Measurements from ENCODE around the gene AVPR1B. TPM values are rescaled to one million over a fixed set of nuclear protein-coding genes. Genes with fewer than 3 reads are reported as not detected.

The AVPR1B gene
- total and polyA plus RNA-seq, 2 of the 13 experiments (the other 11 are each of a cell fraction or from before 2014, with no cell fraction given), result 0.05 TPM; not detected in 1

DNA sequence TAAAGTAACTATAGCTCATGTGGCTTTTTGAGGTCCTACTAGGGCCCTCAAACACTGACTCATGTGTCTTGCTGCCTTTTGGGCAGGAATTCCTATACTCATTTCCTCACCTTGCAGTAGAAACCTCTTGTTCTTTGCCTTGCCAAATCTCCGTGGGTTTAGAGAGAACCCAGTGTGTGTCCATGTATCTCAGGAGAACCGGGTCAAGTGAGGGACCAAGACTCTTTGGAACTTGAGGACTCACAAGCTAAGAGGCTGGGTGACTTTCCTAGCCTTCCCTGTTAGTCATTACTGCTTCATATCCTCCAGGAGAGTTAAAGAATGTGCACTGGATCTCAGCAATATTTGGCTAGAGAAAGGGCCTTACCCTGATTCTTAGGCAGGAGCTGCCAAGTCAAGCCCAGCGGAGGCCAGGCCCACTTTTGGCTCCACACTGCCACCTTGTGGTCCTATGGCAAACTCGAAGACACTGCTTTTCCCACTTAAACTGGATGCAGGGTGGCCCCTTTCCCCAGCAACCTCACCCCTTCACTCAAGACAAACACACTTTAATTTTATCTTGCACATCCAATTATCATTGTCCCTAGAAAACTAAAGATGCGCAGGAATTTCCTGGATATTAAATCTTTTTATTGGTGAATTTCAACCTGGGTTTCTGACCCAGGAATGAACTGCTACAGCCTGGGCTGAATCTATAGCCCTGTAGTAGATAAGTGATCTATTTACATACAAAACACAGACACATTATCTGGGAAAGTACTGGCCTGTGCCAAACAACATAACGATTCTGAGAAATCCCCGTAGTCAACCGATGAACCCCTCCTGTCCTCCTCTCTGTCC, 10.6 kb downstream of the AVPR1B start:
- no peak overlapping the region for H2AFZ ChIP-seq (ENCODE audit: low read length)
- intact Hi-C loops (cut with micrococcal nuclease; ENCODE audit: unreplicated experiment), result loop anchor here (1.0 to 2.0 kb wide), 3 partner anchors 50 to 187 kb away; no protein-coding TSS in a partner anchor
- peak; percentile 87 for FAIRE-seq
- no peaks in the 10 kb centered on the region for H4K20me1 ChIP-seq (ENCODE audit: insufficient read depth, low read length)
- H3K4me3 ChIP-seq (replicated peaks in 1 of 3; ENCODE audit: insufficient read depth in 1 of 3, low read depth in 2 of 3, low read length in 3 of 3), result no peak overlapping the region
- no peaks in the 10 kb centered on the region for H3K9me3 ChIP-seq (ENCODE audit: low read length)
- H3K4me2 ChIP-seq (ENCODE audit: low read depth, low read length), result no peak overlapping the region
- H3K27ac ChIP-seq (ENCODE audit: extremely low read length, insufficient read depth, low read length), result no peak overlapping the region
- no peaks in the 10 kb centered on the region for H3K27me3 ChIP-seq (ENCODE audit: control insufficient read depth in 1 of 2, insufficient read depth in 2 of 2, low read length in 2 of 2)
- CTCF ChIA-PET (ENCODE audit: low intra/inter-chr PET ratio, low total read pairs), result interaction anchor here (0.8 to 5.0 kb wide), 5 partner anchors 72 to 188 kb away, joined by 3 to 105 read pairs (median 5); no protein-coding TSS in a partner anchor
- no peaks in the 10 kb centered on the region for H3K36me3 ChIP-seq (replicated peaks in 1 of 2; ENCODE audit: control insufficient read depth in 1 of 2, insufficient read depth in 2 of 2, low read length in 2 of 2)
- BruUV-seq (replicated peaks), result no TSS peak
- in situ Hi-C loops (cut with HindIII; ENCODE audit: extremely low pct_ligation_motif_present, low pct_unique_long_range_greater_than_20kb), result loop anchor here (5.0 to 10.0 kb wide), 4 partner anchors 79 to 312 kb away; no protein-coding TSS in a partner anchor
- POLR2A ChIA-PET, result interaction anchor here (0.6 to 1.0 kb wide), 3 partner anchors 51 to 77 kb away, joined by 3 to 5 read pairs (median 4); no protein-coding TSS in a partner anchor
- no peaks in the 10 kb centered on the region for H3K79me2 ChIP-seq (ENCODE audit: insufficient read depth, low read length)
- 21% methylated on average over 7 of the region's 8 CpGs for WGBS (ENCODE audit: low lambda C conversion rate)
- peak; percentile 52 for DNase-seq (ENCODE audit: low spot score)
- no peak overlapping the region for H3K9ac ChIP-seq (ENCODE audit: insufficient read depth, low read depth, low read length)
- ATAC-seq, result peak; percentile 82
- peaks cover 13% of the 10 kb centered on the region for H3K4me1 ChIP-seq (ENCODE audit: insufficient read depth, low read length)
- no peak for TF ChIP-seq SIX1 (CRISPR knock-in tag; IDR thresholded peaks at IDR 0.05; ENCODE audit: borderline replicate concordance)
- no peak for TF ChIP-seq THRA (CRISPR knock-in tag; IDR thresholded peaks at IDR 0.05; ENCODE audit: borderline replicate concordance)
- TF ChIP-seq ZSCAN25 (CRISPR knock-in tag; IDR thresholded peaks at IDR 0.05), result peak; percentile 77
- no peak for TF ChIP-seq TCF12 (IDR thresholded peaks at IDR 0.05)
- TF ChIP-seq TCF12 (CRISPR knock-in tag; IDR thresholded peaks at IDR 0.05), result peak; percentile 30; the same call in 1 of the 2 replicates
- peak; percentile 98 for TF ChIP-seq STAG1 (CRISPR knock-in tag; IDR thresholded peaks at IDR 0.05)
- peak; percentile 91 for TF ChIP-seq RAD21 (CRISPR knock-in tag; IDR thresholded peaks at IDR 0.05)
- TF ChIP-seq FOXC1 (CRISPR knock-in tag; IDR thresholded peaks at IDR 0.05; ENCODE audit: borderline replicate concordance), result peak; percentile 51; the same call in 1 of the 2 replicates
- TF ChIP-seq, protein P1, sequence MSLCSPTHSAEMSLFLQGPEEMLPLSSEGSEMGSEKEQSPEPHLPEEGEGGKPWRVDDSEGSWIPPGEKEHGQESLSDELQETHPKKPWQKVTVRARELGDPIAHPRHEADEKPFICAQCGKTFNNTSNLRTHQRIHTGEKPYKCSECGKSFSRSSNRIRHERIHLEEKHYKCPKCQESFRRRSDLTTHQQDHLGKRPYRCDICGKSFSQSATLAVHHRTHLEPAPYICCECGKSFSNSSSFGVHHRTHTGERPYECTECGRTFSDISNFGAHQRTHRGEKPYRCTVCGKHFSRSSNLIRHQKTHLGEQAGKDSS (CRISPR knock-in tag; IDR thresholded peaks at IDR 0.05; ENCODE audit: borderline replicate concordance, low read depth), result peak; percentile 33; the same call in 1 of the 2 replicates
- peak; percentile 55 for TF ChIP-seq SALL1 (CRISPR knock-in tag; IDR thresholded peaks at IDR 0.05)
- no peak for TF ChIP-seq ZFP62 (CRISPR knock-in tag; IDR thresholded peaks at IDR 0.05)
- TF ChIP-seq, protein P2, sequence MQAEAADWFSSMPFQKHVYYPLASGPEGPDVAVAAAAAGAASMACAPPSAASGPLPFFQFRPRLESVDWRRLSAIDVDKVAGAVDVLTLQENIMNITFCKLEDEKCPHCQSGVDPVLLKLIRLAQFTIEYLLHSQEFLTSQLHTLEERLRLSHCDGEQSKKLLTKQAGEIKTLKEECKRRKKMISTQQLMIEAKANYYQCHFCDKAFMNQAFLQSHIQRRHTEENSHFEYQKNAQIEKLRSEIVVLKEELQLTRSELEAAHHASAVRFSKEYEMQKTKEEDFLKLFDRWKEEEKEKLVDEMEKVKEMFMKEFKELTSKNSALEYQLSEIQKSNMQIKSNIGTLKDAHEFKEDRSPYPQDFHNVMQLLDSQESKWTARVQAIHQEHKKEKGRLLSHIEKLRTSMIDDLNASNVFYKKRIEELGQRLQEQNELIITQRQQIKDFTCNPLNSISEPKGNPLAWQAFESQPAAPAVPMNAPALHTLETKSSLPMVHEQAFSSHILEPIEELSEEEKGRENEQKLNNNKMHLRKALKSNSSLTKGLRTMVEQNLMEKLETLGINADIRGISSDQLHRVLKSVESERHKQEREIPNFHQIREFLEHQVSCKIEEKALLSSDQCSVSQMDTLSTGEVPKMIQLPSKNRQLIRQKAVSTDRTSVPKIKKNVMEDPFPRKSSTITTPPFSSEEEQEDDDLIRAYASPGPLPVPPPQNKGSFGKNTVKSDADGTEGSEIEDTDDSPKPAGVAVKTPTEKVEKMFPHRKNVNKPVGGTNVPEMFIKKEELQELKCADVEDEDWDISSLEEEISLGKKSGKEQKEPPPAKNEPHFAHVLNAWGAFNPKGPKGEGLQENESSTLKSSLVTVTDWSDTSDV (CRISPR knock-in tag; IDR thresholded peaks at IDR 0.05), result no peak
- TF ChIP-seq, protein P3, sequence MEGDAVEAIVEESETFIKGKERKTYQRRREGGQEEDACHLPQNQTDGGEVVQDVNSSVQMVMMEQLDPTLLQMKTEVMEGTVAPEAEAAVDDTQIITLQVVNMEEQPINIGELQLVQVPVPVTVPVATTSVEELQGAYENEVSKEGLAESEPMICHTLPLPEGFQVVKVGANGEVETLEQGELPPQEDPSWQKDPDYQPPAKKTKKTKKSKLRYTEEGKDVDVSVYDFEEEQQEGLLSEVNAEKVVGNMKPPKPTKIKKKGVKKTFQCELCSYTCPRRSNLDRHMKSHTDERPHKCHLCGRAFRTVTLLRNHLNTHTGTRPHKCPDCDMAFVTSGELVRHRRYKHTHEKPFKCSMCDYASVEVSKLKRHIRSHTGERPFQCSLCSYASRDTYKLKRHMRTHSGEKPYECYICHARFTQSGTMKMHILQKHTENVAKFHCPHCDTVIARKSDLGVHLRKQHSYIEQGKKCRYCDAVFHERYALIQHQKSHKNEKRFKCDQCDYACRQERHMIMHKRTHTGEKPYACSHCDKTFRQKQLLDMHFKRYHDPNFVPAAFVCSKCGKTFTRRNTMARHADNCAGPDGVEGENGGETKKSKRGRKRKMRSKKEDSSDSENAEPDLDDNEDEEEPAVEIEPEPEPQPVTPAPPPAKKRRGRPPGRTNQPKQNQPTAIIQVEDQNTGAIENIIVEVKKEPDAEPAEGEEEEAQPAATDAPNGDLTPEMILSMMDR (CRISPR knock-in tag; IDR thresholded peaks at IDR 0.05), result peak; percentile 95
- TF ChIP-seq ZFP36L2 (CRISPR knock-in tag; IDR thresholded peaks at IDR 0.05), result no peak
- 0 out of 2 replicates have a peak, but pooled peaks have one; percentile 19 for TF ChIP-seq ZMYM4 (CRISPR knock-in tag; IDR thresholded peaks at IDR 0.05)
- peak; percentile 39 for TF ChIP-seq XRCC5 (optimal IDR thresholded peaks at IDR 0.05; ENCODE audit: low read length)
- 0 out of 2 replicates have a peak, but pooled peaks have one; percentile 18 for TF ChIP-seq RXRB (CRISPR knock-in tag; IDR thresholded peaks at IDR 0.05; ENCODE audit: borderline replicate concordance)
